HTERT RPE-1 (cell line): ENCODE results near the gene NECTIN1.

ENCODE experiments used
- in situ Hi-C: fragments of 300-500 bp; cut with MboI; formaldehyde crosslinking; loops from 4 replicates; pipeline ENCODE4 v1.14.3; 2020; ENCODE audit warnings: low sequenced_read_pairs

NECTIN1 gene

GRCh38 chr11:119696378-119697222, 32.4 kb downstream of the NECTIN1 start:
- in situ Hi-C loops, result no loop called here

GRCh38 chr11:119694334-119694733, 34.7 kb downstream of the NECTIN1 start:
- in situ Hi-C loops, result no loop called here

- in situ Hi-C loops, result no loop called here
Observed at GRCh38 chr11:119693253-119693815, 35.7 kb downstream of the NECTIN1 start.

- in situ Hi-C loops, result no loop called here
Observed at GRCh38 chr11:119692540-119692820, 36.5 kb downstream of the NECTIN1 start.

- in situ Hi-C loops, result no loop called here
Observed at GRCh38 chr11:119691701-119692539, 37.1 kb downstream of the NECTIN1 start.

- in situ Hi-C loops, result no loop called here
Observed at GRCh38 chr11:119691020-119691666, 37.9 kb downstream of the NECTIN1 start.

- in situ Hi-C loops, result no loop called here
Observed at GRCh38 chr11:119689302-119689701, 39.7 kb downstream of the NECTIN1 start.

GRCh38 chr11:119688356-119688755, 40.6 kb downstream of the NECTIN1 start:
- in situ Hi-C loops, result no loop called here

- in situ Hi-C loops, result no loop called here
Observed at GRCh38 chr11:119687373-119688046, 41.5 kb downstream of the NECTIN1 start.

GRCh38 chr11:119686177-119686882, 42.7 kb downstream of the NECTIN1 start:
- in situ Hi-C loops, result no loop called here

GRCh38 chr11:119685111-119685746, 43.8 kb downstream of the NECTIN1 start:
- in situ Hi-C loops, result no loop called here

GRCh38 chr11:119684361-119685110, 44.5 kb downstream of the NECTIN1 start:
- in situ Hi-C loops, result no loop called here

GRCh38 chr11:119683783-119684182, 45.2 kb downstream of the NECTIN1 start:
- in situ Hi-C loops, result no loop called here

- in situ Hi-C loops, result no loop called here
Observed at GRCh38 chr11:119681361-119681910, 47.6 kb downstream of the NECTIN1 start.

GRCh38 chr11:119680541-119681360, 48.2 kb downstream of the NECTIN1 start:
- in situ Hi-C loops, result no loop called here

GRCh38 chr11:119679346-119679745, 49.7 kb downstream of the NECTIN1 start:
- in situ Hi-C loops, result no loop called here

GRCh38 chr11:119678351-119678750, 50.6 kb downstream of the NECTIN1 start:
- in situ Hi-C loops, result no loop called here

- in situ Hi-C loops, result no loop called here
Observed at GRCh38 chr11:119677840-119678239, 51.2 kb downstream of the NECTIN1 start.
